D341Med (cell line): Measurements from ENCODE around the gene PIBF1.
A peak's percentile ranks its signal among the peaks of the same experiment; 100 is the strongest.
"Not testable (repeated sequence)": the region's sequence is repeated elsewhere in the genome, so short reads cannot be mapped to it uniquely, and the experiment has no call there.

Experiments used
- DNase-seq: peaks from one replicate; pipeline ENCODE4 v3.0.0; 2012; ENCODE audit warnings: low spot score

The PIBF1 gene

DNA sequence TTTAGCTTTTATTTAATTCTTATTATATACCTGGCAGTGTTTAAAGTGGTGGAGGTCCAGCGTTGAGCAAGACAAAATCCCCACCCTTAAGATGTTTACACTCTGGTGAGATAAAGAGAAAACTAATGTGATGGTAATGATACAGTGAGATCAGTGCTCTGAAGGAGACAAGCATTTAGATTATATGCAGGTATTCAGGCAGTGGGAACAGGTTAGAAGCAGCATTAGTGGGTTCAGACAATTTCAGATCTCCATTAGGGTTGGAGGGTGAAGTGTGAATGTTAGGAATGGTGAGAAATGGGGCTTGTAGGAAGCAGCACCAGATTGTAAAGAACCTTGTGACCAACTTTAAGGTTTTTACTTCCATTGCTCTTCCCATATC is 39.0 kb downstream of the PIBF1 start:
- DNase-seq: no peak

DNA sequence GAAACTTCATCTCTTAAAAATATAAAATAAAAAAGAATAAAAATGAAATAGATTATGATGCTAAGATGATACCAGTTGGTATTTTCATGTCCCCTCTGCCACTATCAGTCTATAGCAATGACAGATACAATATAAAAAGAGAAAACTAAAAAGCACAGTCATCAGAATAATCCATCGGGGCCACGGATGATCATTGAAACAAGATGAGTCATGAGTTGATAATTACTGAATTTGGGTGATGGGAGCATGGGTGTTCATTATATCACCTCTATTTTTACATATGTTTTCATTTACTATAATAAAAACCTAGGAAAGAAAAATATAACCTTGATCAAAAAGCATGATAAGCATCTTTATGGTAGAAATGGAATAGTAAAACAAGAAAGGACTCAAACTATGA is 41.1 kb downstream of the PIBF1 start:
- DNase-seq: no peak

DNA sequence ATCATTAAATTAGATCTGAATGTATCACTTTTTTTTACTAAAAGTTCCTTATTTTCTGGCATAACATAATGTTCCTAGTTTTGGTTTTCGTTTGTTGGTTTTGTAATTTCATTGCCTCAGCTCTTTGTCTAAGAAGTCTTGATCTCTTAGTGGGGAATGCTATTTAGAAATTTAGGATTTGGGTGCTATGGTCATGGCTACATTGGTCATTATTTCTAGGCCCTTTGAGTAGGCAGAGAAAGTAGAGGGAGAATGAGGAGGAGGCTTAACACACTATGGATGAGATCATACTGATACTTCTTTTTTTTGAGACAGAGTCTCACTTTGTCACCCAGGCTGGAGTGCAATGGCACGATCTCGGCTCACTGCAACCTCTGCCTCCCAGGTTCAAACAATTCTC is 41.8 kb downstream of the PIBF1 start:
- DNase-seq: no peak

DNA sequence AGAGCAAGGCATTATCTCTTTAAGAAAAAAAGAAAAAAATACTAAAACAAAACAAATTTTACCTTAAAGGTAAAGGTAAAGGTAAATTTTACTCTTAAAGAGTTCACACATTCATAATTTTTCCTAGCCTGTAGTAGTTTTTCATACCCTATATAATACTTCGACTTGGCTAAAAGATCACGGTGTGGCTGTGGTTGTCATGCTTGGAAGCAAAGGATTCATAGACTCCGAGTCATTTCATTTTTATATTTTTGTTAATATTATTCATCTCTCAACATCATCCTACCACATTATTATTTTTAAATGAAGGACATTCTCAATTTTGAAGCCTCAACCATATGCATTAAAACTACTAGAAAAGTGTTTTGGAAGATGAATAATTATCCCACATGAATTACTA is 52.7 kb downstream of the PIBF1 start:
- no peak for DNase-seq

DNA sequence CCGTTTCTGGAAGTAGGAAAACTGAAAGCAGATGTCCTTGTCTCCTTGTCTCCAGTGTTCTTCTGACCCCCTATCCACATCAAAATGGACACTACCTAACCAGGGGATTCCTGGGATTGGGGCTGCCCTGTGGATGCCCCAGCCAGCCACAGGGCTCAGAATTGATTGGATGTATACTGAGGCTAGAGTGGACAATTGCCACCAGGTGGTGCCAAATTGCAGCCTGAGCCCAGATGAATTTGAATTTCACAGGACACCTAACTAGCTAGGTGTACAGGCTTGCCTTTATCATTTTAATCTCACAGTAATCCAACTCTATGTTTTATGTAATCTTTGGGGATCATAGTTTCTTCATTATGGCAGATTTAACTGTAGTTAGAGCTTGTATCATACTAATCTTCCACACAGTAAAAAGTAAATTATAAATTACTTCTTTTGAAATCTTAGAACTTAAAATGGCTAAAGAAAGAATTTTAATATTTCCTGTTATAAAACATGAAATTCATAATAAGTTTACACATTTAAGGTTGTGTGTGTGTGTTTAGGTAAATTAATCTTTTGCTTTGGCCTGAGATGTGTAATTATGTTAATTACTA is 58.0 kb downstream of the PIBF1 start:
- peak; percentile 78 for DNase-seq

DNA sequence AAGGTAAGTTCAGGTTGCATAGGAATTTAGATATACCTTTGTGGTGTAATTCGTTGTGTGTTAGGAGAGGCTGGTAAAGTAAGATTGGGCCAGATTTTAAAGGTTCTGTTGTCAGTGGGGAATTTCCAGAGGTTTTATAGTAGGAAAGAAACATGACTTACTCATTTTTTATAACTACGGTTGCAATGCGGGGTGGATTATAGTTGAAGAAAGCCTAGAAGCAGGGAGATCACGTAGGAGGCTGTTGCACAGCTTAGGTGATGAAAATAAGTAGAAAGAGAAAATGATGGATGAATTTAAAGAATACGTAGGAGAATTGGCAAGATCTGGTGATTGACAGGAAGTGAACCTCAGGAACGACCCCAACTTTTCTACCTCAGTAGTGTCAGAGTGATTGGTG is 61.1 kb downstream of the PIBF1 start:
- DNase-seq: no peak

DNA sequence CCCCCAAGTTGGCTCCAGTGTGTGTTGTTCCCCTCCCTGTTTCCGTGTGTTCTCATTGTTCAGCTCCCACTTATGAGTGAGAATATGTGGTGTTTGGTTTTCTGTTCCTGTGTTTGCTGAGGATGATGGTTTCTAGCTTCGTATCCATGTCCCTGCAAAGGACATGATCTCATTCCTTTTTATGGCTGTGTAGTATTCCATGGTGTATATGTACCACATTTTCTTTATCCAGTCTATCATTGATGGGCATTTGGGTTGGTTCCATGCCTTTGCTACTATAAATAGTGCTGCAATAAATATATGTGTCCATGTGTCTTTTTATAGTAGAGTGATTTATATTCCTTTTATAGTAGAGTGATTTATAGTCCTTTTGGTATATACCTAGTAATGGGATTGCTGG is 63.2 kb downstream of the PIBF1 start:
- DNase-seq: not testable (repeated sequence)

DNA sequence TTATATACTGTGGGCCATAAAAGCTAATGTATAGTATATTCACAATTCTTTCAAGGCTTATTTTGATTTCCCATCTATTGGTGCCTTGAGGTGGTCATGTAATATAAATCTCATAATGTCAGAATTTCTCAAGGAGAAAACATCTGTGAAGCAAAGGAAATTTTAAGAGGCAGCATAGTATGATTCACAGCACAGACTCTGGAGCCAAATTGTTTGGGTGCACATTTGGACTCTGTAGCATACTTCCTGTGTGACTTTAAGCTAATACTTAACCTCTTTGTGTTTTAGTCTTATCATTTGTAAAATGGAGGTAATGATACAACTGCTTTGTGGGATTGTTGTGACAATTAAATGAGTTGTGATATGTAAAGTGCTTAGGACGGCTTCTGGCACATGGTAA is 67.6 kb downstream of the PIBF1 start:
- no peak for DNase-seq

DNA sequence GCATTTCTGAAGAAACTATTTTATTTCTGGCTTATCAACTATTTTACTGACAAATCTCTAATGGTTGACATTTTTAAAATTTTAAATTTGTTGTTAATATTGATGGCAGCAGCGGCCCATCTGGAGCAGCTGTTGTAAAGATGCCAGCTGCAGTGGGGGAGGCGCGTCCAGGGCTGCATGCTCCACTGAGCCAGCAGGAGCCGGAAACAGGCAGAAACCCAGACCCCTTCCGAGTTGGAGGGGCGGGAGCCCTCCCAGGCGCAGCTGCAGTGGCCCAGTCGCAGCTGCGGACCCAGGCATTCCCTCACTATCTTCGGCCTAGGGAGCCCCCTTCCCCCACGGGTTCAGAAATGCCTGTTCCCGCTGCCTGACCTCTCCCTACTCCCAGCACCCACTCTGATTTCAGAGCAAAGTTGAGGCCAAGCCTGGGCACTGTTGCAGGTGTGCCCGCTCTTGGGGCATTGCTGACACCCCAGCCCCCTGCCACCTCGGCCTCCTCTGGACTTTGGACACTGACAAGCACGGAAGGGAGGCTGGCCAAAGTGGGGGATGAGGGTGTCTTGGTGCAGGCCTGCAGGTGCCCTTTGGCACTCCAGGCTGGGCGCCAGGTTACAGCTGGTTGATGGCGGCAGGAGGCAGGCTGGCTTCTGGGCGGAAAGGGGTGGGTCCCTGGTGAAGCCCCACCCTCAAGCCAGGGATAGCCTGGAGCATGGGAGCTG is 69.2 kb downstream of the PIBF1 start:
- no peak for DNase-seq

DNA sequence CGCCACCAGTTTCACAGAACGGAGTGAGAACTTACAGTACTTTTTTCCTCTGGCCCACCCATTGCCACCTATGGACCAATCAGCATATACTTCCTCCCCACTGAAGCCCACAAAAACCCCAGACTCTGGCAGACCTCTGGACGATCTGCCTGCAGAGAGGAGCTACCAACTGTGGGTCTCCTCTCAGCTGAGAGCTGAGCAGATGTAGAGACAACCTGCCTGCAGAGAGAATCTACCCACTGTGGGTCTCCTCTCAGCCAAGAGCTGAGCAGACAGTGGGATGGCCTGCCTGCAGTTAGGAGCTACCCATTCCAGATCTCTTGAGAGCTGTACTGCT is 69.7 kb downstream of the PIBF1 start:
- DNase-seq: no peak

DNA sequence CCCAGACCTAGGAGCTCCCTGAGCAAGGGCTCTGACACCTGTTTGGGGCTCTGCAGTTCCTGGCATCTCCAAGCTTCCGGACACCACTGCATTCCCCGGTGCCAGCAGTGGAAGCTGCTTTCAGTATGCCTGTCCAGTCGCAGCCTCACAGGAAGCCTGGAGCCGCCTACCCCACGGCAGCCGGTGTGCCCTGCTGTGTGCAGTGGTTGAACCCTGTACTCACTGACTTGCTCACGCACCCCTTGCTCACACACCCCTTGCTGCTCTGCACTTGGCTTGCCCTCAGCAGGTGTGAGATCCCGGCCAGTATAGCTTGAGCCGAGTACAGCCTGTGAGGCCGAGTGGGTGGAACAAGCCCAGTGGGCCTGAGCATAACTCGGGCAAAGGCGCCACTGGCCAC is 70.3 kb downstream of the PIBF1 start:
- DNase-seq: no peak

DNA sequence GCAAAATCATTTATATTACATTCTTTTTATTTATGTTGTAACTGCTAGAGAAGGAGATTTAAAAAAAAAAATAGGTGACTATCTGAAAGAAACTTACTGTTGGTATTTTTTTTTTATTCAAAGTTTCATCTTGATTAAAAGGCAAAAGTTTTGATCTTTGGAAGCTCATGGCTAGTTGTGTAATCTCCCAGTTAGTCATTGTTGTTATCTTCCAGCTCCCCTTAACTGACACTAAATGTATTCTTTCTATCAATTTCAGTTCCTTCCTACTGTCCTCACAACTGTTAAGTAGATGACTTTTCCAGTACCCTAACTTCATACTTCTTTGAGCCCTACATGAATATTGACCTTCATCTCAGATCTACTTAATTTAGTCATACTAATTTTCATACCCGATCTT is 71.1 kb downstream of the PIBF1 start:
- DNase-seq: no peak

DNA sequence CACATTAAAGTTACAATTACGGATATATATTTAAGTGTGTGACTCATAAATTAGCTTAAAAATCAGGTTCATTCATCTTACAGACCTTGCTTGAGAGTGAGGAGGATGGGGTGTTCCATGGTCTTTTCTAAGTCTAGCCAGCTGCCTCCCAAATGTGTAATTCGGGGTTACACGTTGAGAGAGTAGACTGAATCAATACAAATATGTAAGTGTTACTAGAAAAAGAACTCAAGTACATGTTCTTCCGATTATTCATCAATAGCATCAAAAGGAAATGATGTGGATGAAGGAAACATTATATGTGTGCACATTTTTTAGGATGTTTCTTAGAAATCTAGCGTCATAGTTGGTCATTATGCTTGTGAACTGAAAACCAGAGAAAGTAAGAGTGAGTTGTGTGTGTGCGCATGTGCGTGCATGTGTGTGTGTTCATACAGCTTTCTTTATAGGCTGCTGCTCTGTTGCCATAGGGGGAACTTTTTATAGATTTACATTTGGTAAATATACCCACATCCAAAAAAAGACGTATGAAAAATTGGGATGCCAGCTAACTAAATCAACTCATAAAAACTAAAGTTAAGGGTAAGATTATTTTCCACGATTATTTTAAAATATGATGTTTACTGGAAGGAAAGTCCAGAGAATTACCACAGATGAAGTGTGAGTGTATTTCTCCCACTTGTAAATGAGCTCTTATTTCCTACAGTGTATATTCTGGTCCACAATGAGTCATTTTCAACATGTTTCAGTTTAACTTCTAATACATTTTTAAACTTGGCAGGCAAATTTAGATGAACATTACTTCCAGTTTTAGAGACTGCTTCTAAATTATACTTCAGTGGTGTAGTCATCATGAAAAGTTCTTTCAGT is 82.4 kb downstream of the PIBF1 start:
- DNase-seq: no peak

DNA sequence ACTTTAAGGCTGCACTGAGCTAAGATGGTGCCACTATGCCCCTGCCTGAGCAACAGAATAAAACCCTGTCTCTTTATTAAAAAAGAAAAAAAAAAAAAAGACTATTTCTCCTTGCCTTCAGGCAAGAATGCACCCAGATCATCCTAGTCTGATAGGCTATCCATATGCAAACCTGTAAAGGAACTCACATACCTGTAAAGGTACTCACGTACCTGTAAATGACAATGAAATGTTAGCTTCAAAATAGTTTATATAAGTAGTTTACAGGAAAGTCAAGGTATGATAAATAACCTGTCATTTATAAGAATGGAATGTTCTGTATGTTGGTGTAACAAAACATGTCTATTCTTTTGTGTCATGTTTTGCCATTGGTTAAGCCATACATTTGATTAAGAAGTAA is 86.3 kb downstream of the PIBF1 start:
- no peak for DNase-seq

DNA sequence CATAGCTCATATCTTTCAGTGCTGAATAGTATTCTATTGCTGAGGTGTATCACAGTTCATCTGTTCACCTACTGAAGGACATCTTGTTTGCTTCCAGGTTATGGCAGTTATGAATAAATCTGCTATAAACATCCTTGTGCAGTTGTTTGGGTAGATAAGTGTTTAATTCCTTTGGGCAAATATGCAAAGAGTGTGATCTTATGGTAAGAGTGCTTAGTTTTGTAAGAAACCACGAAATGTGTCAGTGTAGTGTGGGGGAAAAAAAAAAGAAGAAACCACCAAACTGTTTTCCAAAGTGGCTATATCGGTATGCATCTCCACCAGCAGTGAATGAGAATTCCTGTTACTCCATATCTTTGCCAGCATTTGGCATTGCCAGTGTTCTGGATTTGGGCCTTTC is 93.3 kb downstream of the PIBF1 start:
- no peak for DNase-seq

DNA sequence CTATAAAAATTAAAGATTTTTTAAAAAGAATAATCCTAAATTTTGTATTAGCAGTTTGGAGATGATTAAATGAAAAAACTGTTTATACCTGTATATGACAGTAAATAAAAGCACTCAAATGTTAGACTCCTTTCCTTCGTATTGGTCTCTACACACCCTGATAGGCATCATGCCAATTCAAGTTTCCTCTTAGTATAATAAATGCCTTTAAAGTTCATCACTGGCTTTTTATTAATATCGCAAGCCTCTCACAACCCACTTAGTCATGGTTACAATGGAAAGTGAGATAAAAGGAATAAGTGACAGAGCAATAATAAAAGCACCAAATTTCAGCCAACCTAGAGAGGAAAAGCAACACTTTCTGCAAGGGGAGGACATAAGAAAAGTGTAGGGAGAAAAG is 102.2 kb downstream of the PIBF1 start:
- DNase-seq: no peak

DNA sequence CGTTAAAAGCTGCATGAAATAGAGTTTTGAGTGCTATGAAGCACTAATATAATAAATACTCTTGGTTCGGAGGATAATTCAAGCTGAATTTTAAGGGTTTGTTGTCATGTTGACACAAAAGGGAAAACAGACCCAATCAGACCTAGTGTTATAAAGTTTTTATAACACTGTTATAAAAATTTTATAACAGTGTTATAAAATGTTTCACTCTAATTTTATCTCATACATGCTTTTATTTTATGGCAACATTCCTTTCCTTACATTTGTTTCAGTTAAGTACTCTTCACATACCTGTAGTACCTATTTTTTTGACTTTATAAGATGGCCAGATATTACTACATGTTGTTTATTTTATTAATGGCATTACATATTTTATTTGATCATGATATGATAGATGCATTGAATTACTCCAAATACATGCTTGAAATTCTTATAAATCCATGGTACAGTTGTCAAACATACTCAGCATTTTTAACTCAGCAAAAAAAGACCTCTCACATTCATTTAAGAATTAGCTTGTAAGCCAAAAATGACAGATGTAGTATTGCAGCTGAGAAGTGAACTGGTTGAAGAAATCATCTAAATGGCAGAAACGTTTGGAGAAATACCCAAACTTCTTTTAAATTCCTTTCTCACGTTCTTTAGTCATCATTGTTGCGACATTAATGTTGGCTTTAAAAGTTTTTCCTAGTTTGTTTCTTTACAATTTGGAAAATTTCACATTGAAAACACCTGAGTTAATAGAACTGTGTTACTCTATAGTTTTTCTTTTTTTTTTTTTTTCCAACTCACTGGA is 104.5 kb downstream of the PIBF1 start:
- no peak for DNase-seq

DNA sequence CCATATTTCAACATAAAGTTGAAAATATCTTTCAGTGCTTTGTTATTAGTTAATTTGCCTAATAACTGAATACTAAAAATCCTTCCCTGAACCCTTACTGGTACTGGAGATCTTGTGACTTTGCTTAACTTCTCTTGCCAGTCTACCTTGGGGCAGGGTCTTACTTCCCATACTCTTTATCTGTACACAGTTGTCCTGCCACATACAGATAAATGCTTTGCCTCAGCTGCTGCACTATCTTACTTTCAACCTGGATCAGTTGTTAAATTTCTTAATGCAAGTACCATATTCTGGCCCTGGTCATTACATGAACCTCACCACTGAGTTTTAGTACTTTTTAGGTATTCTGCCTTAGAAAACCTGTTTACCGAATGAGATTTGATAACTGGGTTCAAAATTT is 107.6 kb downstream of the PIBF1 start:
- DNase-seq: no peak

DNA sequence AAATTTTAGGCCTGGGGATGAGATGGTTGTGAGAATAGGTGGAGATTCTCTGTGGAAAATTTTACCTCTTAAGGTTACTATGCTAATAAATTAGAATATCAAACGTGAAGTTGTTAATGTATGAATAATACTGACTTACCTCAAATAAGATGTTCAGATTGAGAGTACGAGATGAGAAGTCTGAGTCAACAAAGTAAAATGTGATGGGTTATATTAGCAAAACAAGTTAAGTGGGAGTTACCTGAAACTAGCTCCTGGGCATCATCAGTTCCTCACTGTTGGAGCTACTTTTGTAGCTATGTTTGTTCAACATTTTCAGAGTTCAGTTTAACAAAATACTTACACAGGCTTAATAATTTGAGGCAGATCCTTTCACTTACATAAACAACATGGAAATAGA is 108.6 kb downstream of the PIBF1 start:
- no peak for DNase-seq

DNA sequence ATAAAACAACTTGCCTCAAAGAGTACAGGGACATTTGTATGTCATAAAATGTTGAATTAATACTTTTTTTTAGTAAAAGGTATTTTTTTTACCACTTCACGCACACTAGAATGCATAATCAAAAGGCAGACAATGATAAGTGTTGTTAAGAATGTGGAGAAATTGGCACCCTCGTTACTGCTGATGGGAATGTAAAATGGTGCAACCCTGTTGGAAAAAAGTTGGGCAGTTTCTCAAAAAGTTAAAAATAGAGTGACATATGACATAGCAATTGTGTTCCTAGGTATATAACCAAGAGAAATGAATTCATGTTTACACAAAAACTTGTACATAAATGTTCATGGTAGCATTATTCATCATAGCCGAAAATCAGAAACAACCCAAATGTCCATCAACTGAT is 109.5 kb downstream of the PIBF1 start:
- no peak for DNase-seq

DNA sequence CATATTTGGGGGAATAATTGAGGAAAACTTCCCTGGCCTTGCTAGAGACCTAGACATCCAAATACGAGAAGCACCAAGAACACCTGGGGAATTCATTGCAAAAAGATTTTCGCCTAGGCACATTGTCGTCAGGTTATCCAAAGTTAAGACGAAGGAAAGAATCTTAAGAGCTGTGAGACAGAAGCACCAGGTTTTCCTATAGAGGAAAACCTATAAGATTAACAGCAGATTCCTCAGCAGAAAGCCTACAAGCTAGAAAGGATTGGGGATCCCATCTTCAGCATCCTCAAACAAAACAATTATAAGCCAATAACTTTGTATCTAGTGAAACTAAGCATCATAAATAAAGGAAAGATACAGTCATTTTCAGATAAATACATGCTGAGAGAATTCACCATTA is 114.9 kb downstream of the PIBF1 start:
- no peak for DNase-seq

DNA sequence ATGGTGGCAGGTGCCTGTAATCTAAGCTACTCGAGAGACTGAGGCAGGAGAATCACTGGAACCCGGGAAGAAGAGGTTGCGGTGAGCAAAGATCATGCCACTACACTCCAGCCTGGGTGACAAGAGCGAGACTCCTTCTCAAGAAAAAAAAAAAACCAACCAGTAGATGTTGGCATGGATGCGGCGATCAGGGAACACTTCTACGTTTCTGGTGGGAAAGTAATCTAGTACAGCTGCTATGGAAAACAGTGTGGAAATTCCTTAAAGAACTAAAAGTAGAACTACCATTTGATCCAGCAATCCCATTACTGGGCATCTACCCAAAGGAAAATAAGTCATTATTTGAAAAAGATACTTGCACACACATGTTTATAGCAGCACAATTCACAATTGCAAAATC is 119.6 kb downstream of the PIBF1 start:
- not testable (repeated sequence) for DNase-seq

DNA sequence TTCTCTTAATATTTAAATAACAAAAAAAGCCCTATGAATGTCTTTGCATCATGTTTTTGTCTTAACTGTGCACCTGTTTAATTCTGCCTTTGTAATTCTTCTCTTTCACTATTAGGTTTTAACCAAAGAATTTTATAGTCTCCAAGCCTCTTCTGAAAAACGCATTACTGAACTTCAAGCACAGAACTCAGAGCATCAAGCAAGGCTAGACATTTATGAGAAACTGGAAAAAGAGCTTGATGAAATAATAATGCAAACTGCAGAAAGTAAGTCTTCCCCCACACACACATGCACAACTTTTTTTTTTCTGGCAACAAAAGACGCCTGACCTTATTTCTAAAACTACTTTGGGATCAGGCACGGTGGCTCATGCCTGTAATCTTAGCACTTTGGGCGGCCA is 126.5 kb downstream of the PIBF1 start:
- DNase-seq: no peak
